Measurements from ENCODE around the gene TMEM61.

Gene TMEM61

GRCh38 chr1:54977533-54978297 is 2.7 kb upstream of the TMEM61 start:
- TF ChIP-seq, protein P1, sequence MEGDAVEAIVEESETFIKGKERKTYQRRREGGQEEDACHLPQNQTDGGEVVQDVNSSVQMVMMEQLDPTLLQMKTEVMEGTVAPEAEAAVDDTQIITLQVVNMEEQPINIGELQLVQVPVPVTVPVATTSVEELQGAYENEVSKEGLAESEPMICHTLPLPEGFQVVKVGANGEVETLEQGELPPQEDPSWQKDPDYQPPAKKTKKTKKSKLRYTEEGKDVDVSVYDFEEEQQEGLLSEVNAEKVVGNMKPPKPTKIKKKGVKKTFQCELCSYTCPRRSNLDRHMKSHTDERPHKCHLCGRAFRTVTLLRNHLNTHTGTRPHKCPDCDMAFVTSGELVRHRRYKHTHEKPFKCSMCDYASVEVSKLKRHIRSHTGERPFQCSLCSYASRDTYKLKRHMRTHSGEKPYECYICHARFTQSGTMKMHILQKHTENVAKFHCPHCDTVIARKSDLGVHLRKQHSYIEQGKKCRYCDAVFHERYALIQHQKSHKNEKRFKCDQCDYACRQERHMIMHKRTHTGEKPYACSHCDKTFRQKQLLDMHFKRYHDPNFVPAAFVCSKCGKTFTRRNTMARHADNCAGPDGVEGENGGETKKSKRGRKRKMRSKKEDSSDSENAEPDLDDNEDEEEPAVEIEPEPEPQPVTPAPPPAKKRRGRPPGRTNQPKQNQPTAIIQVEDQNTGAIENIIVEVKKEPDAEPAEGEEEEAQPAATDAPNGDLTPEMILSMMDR (IDR thresholded peaks at IDR 0.05), result no peak
- Histone ChIP-seq H3K27ac (peak overlapping the region; percentile 36 to 42), H3K4me3 (no peak overlapping the region), H3K4me1 (peaks cover 0 to 56% (median 26%) of the 10 kb centered on the region in 4 donors), H3K36me3 (no peaks in the 10 kb centered on the region), H3K27me3 (peaks cover 0 to 10% of the 10 kb centered on the region in 2 donors), H3K9me3 (no peaks in the 10 kb centered on the region)
- intact Hi-C loops (cut with DNase I; ENCODE audit: low total_unique reads), result no loop called here
- DNase-seq, result no peak

DNA sequence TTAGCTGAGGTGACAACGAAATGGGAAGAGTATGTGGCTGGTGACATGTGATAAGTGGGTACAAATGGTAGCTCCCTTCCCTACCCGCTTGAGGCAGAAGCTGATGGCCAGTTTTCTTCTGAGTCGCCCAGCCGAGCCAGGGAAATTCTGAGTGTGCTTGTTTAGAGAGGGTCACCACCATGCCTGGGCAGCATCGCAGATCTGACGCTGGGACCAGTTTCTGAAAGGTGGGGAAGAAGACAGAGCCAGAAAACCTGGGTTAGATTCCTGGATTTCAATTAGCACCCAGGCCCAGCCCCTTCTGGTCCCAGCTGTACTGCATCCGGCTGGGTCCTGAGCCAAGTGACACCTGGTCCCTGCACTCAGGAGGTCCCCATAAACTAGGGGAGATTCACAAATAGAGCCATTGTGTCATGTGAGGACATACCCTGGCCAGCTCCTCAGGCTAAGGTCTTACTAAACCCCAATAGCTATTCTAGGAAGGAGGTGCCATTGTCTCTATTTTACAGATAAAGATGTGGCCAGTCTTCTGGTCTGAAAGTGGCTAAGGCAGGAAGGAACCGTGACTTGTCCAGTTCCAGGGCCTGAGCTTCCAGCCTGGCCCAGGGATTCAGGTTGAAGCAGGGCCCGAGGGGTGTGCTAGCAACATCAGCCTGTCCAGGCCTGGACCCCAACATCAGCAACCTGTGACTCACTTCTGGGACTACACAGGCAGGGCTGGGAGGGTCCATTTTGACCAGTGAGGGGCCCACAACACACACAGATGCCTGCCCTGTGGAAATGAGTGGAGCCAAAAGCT is 1.7 kb upstream of the TMEM61 start:
- Histone ChIP-seq H3K4me1 (peaks cover 0 to 47% (median 20%) of the 10 kb centered on the region in 4 donors), H3K4me3 (no peak overlapping the region), H3K9me3 (no peaks in the 10 kb centered on the region), H3K27me3 (peaks cover 0 to 13% of the 10 kb centered on the region in 2 donors), H3K36me3 (no peaks in the 10 kb centered on the region), H3K27ac (no peak overlapping the region)
- intact Hi-C loops (cut with DNase I; ENCODE audit: low total_unique reads), result no loop called here
- TF ChIP-seq, protein P1 (IDR thresholded peaks at IDR 0.05), result no peak
- no peak for DNase-seq

- Histone ChIP-seq H3K27ac (no peak overlapping the region), H3K27me3 (peaks cover 0 to 13% of the 10 kb centered on the region in 2 donors), H3K9me3 (no peaks in the 10 kb centered on the region), H3K36me3 (no peaks in the 10 kb centered on the region), H3K4me3 (no peak overlapping the region), H3K4me1 (peaks cover 0 to 47% (median 21%) of the 10 kb centered on the region in 4 donors)
- no peak for DNase-seq
- intact Hi-C loops (cut with DNase I; ENCODE audit: low total_unique reads), result no loop called here
- TF ChIP-seq, protein P1 (IDR thresholded peaks at IDR 0.05), result no peak
These were observed 1.0 kb upstream of the TMEM61 start for GRCh38 chr1:54979327-54979891.

DNA sequence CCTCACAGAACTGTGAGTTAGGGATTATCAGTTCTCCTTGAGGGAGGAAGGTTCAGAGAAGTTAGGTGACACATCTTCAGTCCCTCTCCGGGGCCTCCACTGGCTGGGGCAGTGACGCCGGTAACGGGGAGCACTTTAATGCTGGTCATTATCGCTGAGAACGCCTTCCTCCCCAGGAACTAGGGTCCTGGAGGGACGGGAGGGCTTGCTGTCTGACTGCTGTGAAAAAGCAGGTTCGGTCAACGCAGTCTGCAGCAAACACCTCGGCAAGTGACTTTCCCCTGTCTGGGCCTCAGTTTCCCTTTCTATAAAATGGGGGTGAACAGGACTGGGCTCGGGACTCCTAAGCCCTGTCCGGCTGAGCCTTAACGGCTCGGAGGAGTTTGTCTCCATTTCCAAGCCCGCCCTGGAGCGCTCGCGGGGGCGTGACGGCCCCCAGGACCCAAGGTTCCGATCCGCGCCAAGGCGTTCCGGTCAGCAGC is 341 bp upstream of the TMEM61 start:
- intact Hi-C loops (cut with DNase I; ENCODE audit: low total_unique reads), result no loop called here
- peaks cover 0 to 47% (median 21%) of the 10 kb centered on the region in 4 donors for H3K4me1 ChIP-seq
- no peaks in the 10 kb centered on the region for H3K36me3 ChIP-seq
- H3K27ac ChIP-seq, result peak overlapping the region; percentile 51 to 76
- H3K9me3 ChIP-seq, result no peaks in the 10 kb centered on the region
- DNase-seq, result no peak
- TF ChIP-seq, protein P1 (IDR thresholded peaks at IDR 0.05), result no peak
- peak overlapping the region; percentile 55 to 72 for H3K4me3 ChIP-seq
- H3K27me3 ChIP-seq, result peaks cover 0 to 13% of the 10 kb centered on the region in 2 donors

DNA sequence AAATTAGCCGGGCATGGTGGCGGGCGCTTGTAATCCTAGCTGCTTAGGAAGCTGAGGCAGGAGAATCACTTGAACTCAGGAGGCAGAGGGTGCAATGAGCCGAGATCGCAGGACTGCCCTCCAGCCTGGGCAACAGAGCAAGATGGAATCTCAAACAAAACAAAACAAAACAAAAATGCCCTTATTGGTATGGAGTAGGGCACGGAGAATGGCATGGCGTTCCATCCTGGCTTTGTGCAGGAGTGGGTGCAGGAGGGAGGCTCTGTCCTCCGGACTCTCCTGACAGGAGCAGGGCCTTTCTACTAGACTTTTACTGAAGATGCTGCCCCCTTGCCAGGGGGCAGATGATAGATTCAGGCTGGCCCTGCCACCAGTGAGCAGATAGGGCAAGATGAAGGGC is 1.0 kb downstream of the TMEM61 start:
- Histone ChIP-seq H3K27me3 (peaks cover 0 to 13% of the 10 kb centered on the region in 2 donors), H3K36me3 (no peaks in the 10 kb centered on the region), H3K27ac (peak overlapping the region in 1 of 2 donors; percentile 51), H3K9me3 (no peaks in the 10 kb centered on the region), H3K4me1 (peaks cover 0 to 43% (median 20%) of the 10 kb centered on the region in 4 donors), H3K4me3 (peak overlapping the region; percentile 55 to 72)
- intact Hi-C loops (cut with DNase I; ENCODE audit: low total_unique reads), result no loop called here
- TF ChIP-seq, protein P1 (IDR thresholded peaks at IDR 0.05), result no peak
- no peak for DNase-seq

All from tibial artery (tissue), 4 donors.